NCI-H1105 treated with DMSO at 0.1 percent for 48 hours (cell line): ENCODE measurements around the gene MBD3L4.
"Not testable (repeated sequence)": the region's sequence is repeated elsewhere in the genome, so short reads cannot be mapped to it uniquely, and the experiment has no call there.

Source experiments
- DNase-seq: peaks from one replicate; lab custom pipeline; 2025; lab: John Stamatoyannopoulos, UW

Gene MBD3L4

GRCh38 chr19:7049021-7049420, 9.0 kb upstream of the MBD3L4 start, which contains the start of gene MBD3L2:
TSS of gene MBD3L2 (plus strand) at chr19:7049321. CDS start at chr19:7049374, 53 bp downstream.
- not testable (repeated sequence) for DNase-seq

- DNase-seq, result not testable (repeated sequence)
These were observed 1.6 kb upstream of the MBD3L4 start for GRCh38 chr19:7041563-7041962.

GRCh38 chr19:7030278-7030677, 9.7 kb downstream of the MBD3L4 start, which contains the start of gene MBD3L5:
TSS of gene MBD3L5 (plus strand) at chr19:7030578. CDS start at chr19:7030612, 34 bp downstream.
- not testable (repeated sequence) for DNase-seq

- not testable (repeated sequence) for DNase-seq
These were observed 11.2 kb downstream of the MBD3L4 start for GRCh38 chr19:7028790-7029189.

- not testable (repeated sequence) for DNase-seq
These were observed 18.6 kb downstream of the MBD3L4 start, which contains the start of gene MBD3L2B for GRCh38 chr19:7021331-7021730. TSS of gene MBD3L2B (minus strand) at chr19:7021431. CDS start at chr19:7021397, 34 bp downstream.

GRCh38 chr19:7018828-7019227, 21.2 kb downstream of the MBD3L4 start:
- DNase-seq, result no peak

- no peak for DNase-seq
These were observed 26.3 kb downstream of the MBD3L4 start for GRCh38 chr19:7013678-7014077.

GRCh38 chr19:7010722-7011593, 29.0 kb downstream of the MBD3L4 start:
- peak; percentile 11 for DNase-seq

GRCh38 chr19:7007859-7008258, 32.1 kb downstream of the MBD3L4 start:
- DNase-seq, result no peak

- DNase-seq, result no peak
These were observed 33.8 kb downstream of the MBD3L4 start for GRCh38 chr19:7006135-7006704.

- peak; percentile 25 for DNase-seq
These were observed 35.6 kb downstream of the MBD3L4 start for GRCh38 chr19:7004313-7004931.

GRCh38 chr19:7000816-7001215, 39.2 kb downstream of the MBD3L4 start:
- no peak for DNase-seq

- no peak for DNase-seq
These were observed 39.6 kb downstream of the MBD3L4 start for GRCh38 chr19:7000333-7000732.

- no peak for DNase-seq
These were observed 40.0 kb downstream of the MBD3L4 start for GRCh38 chr19:6999933-7000332.

- DNase-seq, result no peak
These were observed 42.1 kb downstream of the MBD3L4 start for GRCh38 chr19:6997679-6998445.

GRCh38 chr19:6996810-6997209, 43.2 kb downstream of the MBD3L4 start:
- DNase-seq, result no peak

GRCh38 chr19:6995054-6995453, 44.9 kb downstream of the MBD3L4 start:
- no peak for DNase-seq

- DNase-seq, result no peak
These were observed 51.7 kb downstream of the MBD3L4 start for GRCh38 chr19:6988257-6988656.

- DNase-seq, result no peak
These were observed 52.1 kb downstream of the MBD3L4 start for GRCh38 chr19:6987850-6988249.
